ENCODE measurements around the gene AP1B1.

The AP1B1 gene

GRCh38 chr22:29300467-29300806, 87.9 kb downstream of the AP1B1 start:
- Histone ChIP-seq H3K36me3 (ENCODE audit: insufficient read depth, low read depth, low read length) (peaks cover 56% of the 10 kb centered on the region), H3K4me1 (ENCODE audit: insufficient read depth, low read length) (no peaks in the 10 kb centered on the region), H3K4me3 (ENCODE audit: low read length) (no peak overlapping the region), H3K27ac (ENCODE audit: low read length) (no peak overlapping the region), H3K9ac (ENCODE audit: low read depth, low read length) (no peak overlapping the region), H3K9me3 (ENCODE audit: insufficient read depth, low read depth, low read length) (no peaks in the 10 kb centered on the region), H3K27me3 (ENCODE audit: insufficient read depth, low read length) (no peaks in the 10 kb centered on the region)

GRCh38 chr22:29299136-29299900, 89.1 kb downstream of the AP1B1 start:
- H3K9me3 ChIP-seq (ENCODE audit: insufficient read depth, low read depth, low read length): no peaks in the 10 kb centered on the region
- H3K4me1 ChIP-seq (ENCODE audit: insufficient read depth, low read length): no peaks in the 10 kb centered on the region
- H3K27me3 ChIP-seq (ENCODE audit: insufficient read depth, low read length): no peaks in the 10 kb centered on the region
- H3K36me3 ChIP-seq (ENCODE audit: insufficient read depth, low read depth, low read length): peaks cover 67% of the 10 kb centered on the region
- no peak overlapping the region for H3K9ac ChIP-seq (ENCODE audit: low read depth, low read length)
- no peak overlapping the region for H3K27ac ChIP-seq (ENCODE audit: low read length)
- H3K4me3 ChIP-seq (ENCODE audit: low read length): no peak overlapping the region

GRCh38 chr22:29298641-29299040, 89.7 kb downstream of the AP1B1 start:
- H3K27ac ChIP-seq (ENCODE audit: low read length): no peak overlapping the region
- H3K36me3 ChIP-seq (ENCODE audit: insufficient read depth, low read depth, low read length): peaks cover 74% of the 10 kb centered on the region
- no peak overlapping the region for H3K4me3 ChIP-seq (ENCODE audit: low read length)

GRCh38 chr22:29292379-29292778, 96.0 kb downstream of the AP1B1 start:
- no peaks in the 10 kb centered on the region for H3K4me1 ChIP-seq (ENCODE audit: insufficient read depth, low read length)
- H3K27me3 ChIP-seq (ENCODE audit: insufficient read depth, low read length): no peaks in the 10 kb centered on the region
- H3K9ac ChIP-seq (ENCODE audit: low read depth, low read length): no peak overlapping the region
- no peaks in the 10 kb centered on the region for H3K9me3 ChIP-seq (ENCODE audit: insufficient read depth, low read depth, low read length)
- peaks cover 100% of the 10 kb centered on the region for H3K36me3 ChIP-seq (ENCODE audit: insufficient read depth, low read depth, low read length)
- no peak overlapping the region for H3K27ac ChIP-seq (ENCODE audit: low read length)
- H3K4me3 ChIP-seq (ENCODE audit: low read length): no peak overlapping the region

More at GRCh38 chr22:29298641-29299040, 89.7 kb downstream of the AP1B1 start:
- Histone ChIP-seq H3K9ac (ENCODE audit: low read depth, low read length) (no peak overlapping the region), H3K9me3 (ENCODE audit: insufficient read depth, low read depth, low read length) (no peaks in the 10 kb centered on the region), H3K27me3 (ENCODE audit: insufficient read depth, low read length) (no peaks in the 10 kb centered on the region), H3K4me1 (ENCODE audit: insufficient read depth, low read length) (no peaks in the 10 kb centered on the region)

GRCh38 chr22:29291215-29291614, 97.2 kb downstream of the AP1B1 start:
- Histone ChIP-seq H3K9ac (ENCODE audit: low read depth, low read length) (no peak overlapping the region), H3K27me3 (ENCODE audit: insufficient read depth, low read length) (no peaks in the 10 kb centered on the region), H3K4me1 (ENCODE audit: insufficient read depth, low read length) (no peaks in the 10 kb centered on the region), H3K27ac (ENCODE audit: low read length) (no peak overlapping the region), H3K4me3 (ENCODE audit: low read length) (no peak overlapping the region), H3K9me3 (ENCODE audit: insufficient read depth, low read depth, low read length) (no peaks in the 10 kb centered on the region), H3K36me3 (ENCODE audit: insufficient read depth, low read depth, low read length) (peaks cover 100% of the 10 kb centered on the region)

GRCh38 chr22:29290061-29290460, 98.3 kb downstream of the AP1B1 start:
- no peaks in the 10 kb centered on the region for H3K4me1 ChIP-seq (ENCODE audit: insufficient read depth, low read length)
- no peaks in the 10 kb centered on the region for H3K27me3 ChIP-seq (ENCODE audit: insufficient read depth, low read length)
- peaks cover 100% of the 10 kb centered on the region for H3K36me3 ChIP-seq (ENCODE audit: insufficient read depth, low read depth, low read length)
- no peak overlapping the region for H3K4me3 ChIP-seq (ENCODE audit: low read length)
- H3K9me3 ChIP-seq (ENCODE audit: insufficient read depth, low read depth, low read length): no peaks in the 10 kb centered on the region
- H3K27ac ChIP-seq (ENCODE audit: low read length): no peak overlapping the region
- H3K9ac ChIP-seq (ENCODE audit: low read depth, low read length): no peak overlapping the region

GRCh38 chr22:29288837-29289236, 99.5 kb downstream of the AP1B1 start:
- Histone ChIP-seq H3K4me1 (ENCODE audit: insufficient read depth, low read length) (no peaks in the 10 kb centered on the region), H3K27ac (ENCODE audit: low read length) (no peak overlapping the region), H3K36me3 (ENCODE audit: insufficient read depth, low read depth, low read length) (peaks cover 100% of the 10 kb centered on the region), H3K27me3 (ENCODE audit: insufficient read depth, low read length) (no peaks in the 10 kb centered on the region), H3K9ac (ENCODE audit: low read depth, low read length) (no peak overlapping the region), H3K9me3 (ENCODE audit: insufficient read depth, low read depth, low read length) (no peaks in the 10 kb centered on the region), H3K4me3 (ENCODE audit: low read length) (no peak overlapping the region)

- Histone ChIP-seq H3K36me3 (ENCODE audit: insufficient read depth, low read depth, low read length) (peaks cover 97% of the 10 kb centered on the region), H3K27ac (ENCODE audit: low read length) (no peak overlapping the region), H3K9me3 (ENCODE audit: insufficient read depth, low read depth, low read length) (no peaks in the 10 kb centered on the region), H3K27me3 (ENCODE audit: insufficient read depth, low read length) (no peaks in the 10 kb centered on the region), H3K4me3 (ENCODE audit: low read length) (no peak overlapping the region), H3K4me1 (ENCODE audit: insufficient read depth, low read length) (no peaks in the 10 kb centered on the region), H3K9ac (ENCODE audit: low read depth, low read length) (no peak overlapping the region)
These were observed 104.2 kb downstream of the AP1B1 start for GRCh38 chr22:29284196-29284595.

- H3K9me3 ChIP-seq (ENCODE audit: insufficient read depth, low read depth, low read length): no peaks in the 10 kb centered on the region
- H3K9ac ChIP-seq (ENCODE audit: low read depth, low read length): no peak overlapping the region
- H3K4me1 ChIP-seq (ENCODE audit: insufficient read depth, low read length): no peaks in the 10 kb centered on the region; the same call in 1 of the 2 replicates
- peaks cover 97% of the 10 kb centered on the region for H3K36me3 ChIP-seq (ENCODE audit: insufficient read depth, low read depth, low read length)
- H3K27me3 ChIP-seq (ENCODE audit: insufficient read depth, low read length): no peaks in the 10 kb centered on the region
- H3K27ac ChIP-seq (ENCODE audit: low read length): no peak overlapping the region
- H3K4me3 ChIP-seq (ENCODE audit: low read length): no peak overlapping the region
These were observed 110.4 kb downstream of the AP1B1 start for GRCh38 chr22:29277927-29278326.

Measured in iPS-20b (cell line).